SK-N-SH (cell line): Measurements from ENCODE around the gene SPRY2.

Source experiments
- TF ChIP-seq, protein P1 (sequence below): IDR thresholded peaks from 2 replicates; pipeline ENCODE4 v1.4.0; 2012; ENCODE audit warnings: low read depth, borderline replicate concordance
- TF ChIP-seq, protein P2 (sequence below): fragments of 200-600 bp; sonication (generic); IDR thresholded peaks from 2 replicates; pipeline ENCODE4 v1.6.1; 2017; ENCODE audit warnings: antibody characterized with exemption, mild to moderate bottlenecking, moderate library complexity

DNA sequence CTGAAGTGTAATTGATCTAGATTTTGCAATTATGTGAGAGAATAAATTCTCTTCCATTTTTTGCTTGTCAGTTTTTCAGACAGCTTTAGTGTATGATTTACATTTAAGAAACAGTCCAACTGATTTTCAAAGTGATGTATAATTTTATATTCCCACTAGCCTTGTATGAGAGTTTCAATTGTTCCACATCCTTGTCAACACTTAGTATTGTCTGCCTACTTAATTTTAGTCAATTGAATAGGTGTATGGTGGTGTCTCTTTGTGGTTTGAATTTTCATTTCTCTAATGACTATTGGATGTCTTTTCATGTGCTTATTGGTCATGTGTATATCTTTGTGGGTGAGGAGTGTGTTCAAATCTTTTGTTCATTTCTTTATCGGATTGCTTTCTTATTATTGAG is 49.4 kb upstream of the SPRY2 start:
- TF ChIP-seq, protein P1, sequence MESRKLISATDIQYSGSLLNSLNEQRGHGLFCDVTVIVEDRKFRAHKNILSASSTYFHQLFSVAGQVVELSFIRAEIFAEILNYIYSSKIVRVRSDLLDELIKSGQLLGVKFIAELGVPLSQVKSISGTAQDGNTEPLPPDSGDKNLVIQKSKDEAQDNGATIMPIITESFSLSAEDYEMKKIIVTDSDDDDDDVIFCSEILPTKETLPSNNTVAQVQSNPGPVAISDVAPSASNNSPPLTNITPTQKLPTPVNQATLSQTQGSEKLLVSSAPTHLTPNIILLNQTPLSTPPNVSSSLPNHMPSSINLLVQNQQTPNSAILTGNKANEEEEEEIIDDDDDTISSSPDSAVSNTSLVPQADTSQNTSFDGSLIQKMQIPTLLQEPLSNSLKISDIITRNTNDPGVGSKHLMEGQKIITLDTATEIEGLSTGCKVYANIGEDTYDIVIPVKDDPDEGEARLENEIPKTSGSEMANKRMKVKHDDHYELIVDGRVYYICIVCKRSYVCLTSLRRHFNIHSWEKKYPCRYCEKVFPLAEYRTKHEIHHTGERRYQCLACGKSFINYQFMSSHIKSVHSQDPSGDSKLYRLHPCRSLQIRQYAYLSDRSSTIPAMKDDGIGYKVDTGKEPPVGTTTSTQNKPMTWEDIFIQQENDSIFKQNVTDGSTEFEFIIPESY, result no peak
- TF ChIP-seq, protein P2, sequence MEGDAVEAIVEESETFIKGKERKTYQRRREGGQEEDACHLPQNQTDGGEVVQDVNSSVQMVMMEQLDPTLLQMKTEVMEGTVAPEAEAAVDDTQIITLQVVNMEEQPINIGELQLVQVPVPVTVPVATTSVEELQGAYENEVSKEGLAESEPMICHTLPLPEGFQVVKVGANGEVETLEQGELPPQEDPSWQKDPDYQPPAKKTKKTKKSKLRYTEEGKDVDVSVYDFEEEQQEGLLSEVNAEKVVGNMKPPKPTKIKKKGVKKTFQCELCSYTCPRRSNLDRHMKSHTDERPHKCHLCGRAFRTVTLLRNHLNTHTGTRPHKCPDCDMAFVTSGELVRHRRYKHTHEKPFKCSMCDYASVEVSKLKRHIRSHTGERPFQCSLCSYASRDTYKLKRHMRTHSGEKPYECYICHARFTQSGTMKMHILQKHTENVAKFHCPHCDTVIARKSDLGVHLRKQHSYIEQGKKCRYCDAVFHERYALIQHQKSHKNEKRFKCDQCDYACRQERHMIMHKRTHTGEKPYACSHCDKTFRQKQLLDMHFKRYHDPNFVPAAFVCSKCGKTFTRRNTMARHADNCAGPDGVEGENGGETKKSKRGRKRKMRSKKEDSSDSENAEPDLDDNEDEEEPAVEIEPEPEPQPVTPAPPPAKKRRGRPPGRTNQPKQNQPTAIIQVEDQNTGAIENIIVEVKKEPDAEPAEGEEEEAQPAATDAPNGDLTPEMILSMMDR, result no peak
